GM12878 (cell line): ENCODE data around the gene TOR1A. TPM values are rescaled to one million over a fixed set of nuclear protein-coding genes. Genes with fewer than 3 reads are reported as not detected.

Source experiments
- BCLAF1 ChIP-seq: fragments of 450-650 bp; IDR thresholded peaks from 2 replicates; pipeline ENCODE4 v1.6.1; 2017; ENCODE audit warnings: antibody characterized with exemption, mild to moderate bottlenecking, moderate library complexity
- CBFB ChIP-seq: IDR thresholded peaks from 2 replicates; pipeline ENCODE4 v1.6.1; 2016; ENCODE audit warnings: antibody characterized with exemption, low read depth
- CEBPB ChIP-seq, 2 experiments: fragments of 150-350 bp in 1 of 2; IDR thresholded peaks; 2 replicates each; pipeline ENCODE4 v1.6.1; 2012 to 2014; ENCODE audit warnings: low read depth in 2 of 2, low read length in 2 of 2, borderline replicate concordance in 1 of 2, inconsistent platforms in 1 of 2
- CHD4 ChIP-seq: fragments of 200-600 bp; sonication (generic); IDR thresholded peaks from 2 replicates; pipeline ENCODE4 v1.6.1; 2016; ENCODE audit warnings: mild to moderate bottlenecking
- CREB1 ChIP-seq: IDR thresholded peaks from 2 replicates; pipeline ENCODE4 v1.6.1; 2012; ENCODE audit warnings: low read depth, mild to moderate bottlenecking, inconsistent platforms
- E2F8 ChIP-seq: fragments of 450-650 bp; IDR thresholded peaks from 2 replicates; pipeline ENCODE4 v1.6.1; 2018; ENCODE audit warnings: mild to moderate bottlenecking, low read depth, moderate library complexity; ENCODE audit not compliant: partially characterized antibody
- E4F1 ChIP-seq: fragments of 450-650 bp; IDR thresholded peaks from 2 replicates; pipeline ENCODE4 v1.6.1; 2018; ENCODE audit warnings: borderline replicate concordance, mild to moderate bottlenecking; ENCODE audit not compliant: partially characterized antibody
- EGR1 ChIP-seq, 2 experiments: IDR thresholded peaks; 1 replicate in 1 of 2; 2 replicates in 1 of 2; pipeline ENCODE4 v1.6.1; 2011 to 2012; ENCODE audit warnings: low read depth in 2 of 2, low read length in 2 of 2, borderline replicate concordance in 1 of 2, mild to moderate bottlenecking in 1 of 2, moderate library complexity in 1 of 2
- IKZF1 ChIP-seq: fragments of 450-650 bp; conservative IDR thresholded peaks from 2 replicates; pipeline ENCODE4 v1.6.1; 2017; ENCODE audit warnings: antibody characterized with exemption, mild to moderate bottlenecking
- KLF5 ChIP-seq: fragments of 450-650 bp; IDR thresholded peaks from 2 replicates; pipeline ENCODE4 v1.6.1; 2014; ENCODE audit warnings: mild to moderate bottlenecking; ENCODE audit not compliant: partially characterized antibody
- MXI1 ChIP-seq: fragments of 150-350 bp; IDR thresholded peaks from 2 replicates; pipeline ENCODE4 v1.6.1; 2011; ENCODE audit warnings: low read depth, mild to moderate bottlenecking, inconsistent platforms, low read length, improper control_type of control experiment
- NFIC ChIP-seq: IDR thresholded peaks from 2 replicates; pipeline ENCODE4 v1.6.1; 2012; ENCODE audit warnings: low read depth, mild to moderate bottlenecking, inconsistent platforms, low read length, moderate library complexity
- NFYB ChIP-seq: IDR thresholded peaks from 2 replicates; pipeline ENCODE4 v1.6.1; 2011; ENCODE audit warnings: low read depth, mild to moderate bottlenecking, low read length, improper control_type of control experiment, moderate library complexity; ENCODE audit not compliant: insufficient read depth
- NR2F1 ChIP-seq: fragments of 450-650 bp; conservative IDR thresholded peaks from 2 replicates; pipeline ENCODE4 v1.6.1; 2017; ENCODE audit warnings: mild to moderate bottlenecking
- RB1 ChIP-seq: fragments of 450-650 bp; formaldehyde crosslinking; IDR thresholded peaks from 2 replicates; pipeline ENCODE4 v1.6.1; 2017; ENCODE audit warnings: mild to moderate bottlenecking, borderline replicate concordance
- SKIL ChIP-seq: fragments of 450-650 bp; IDR thresholded peaks from 2 replicates; pipeline ENCODE4 v1.6.1; 2017; ENCODE audit warnings: mild to moderate bottlenecking, low read depth, inconsistent platforms; ENCODE audit not compliant: poor library complexity, severe bottlenecking
- TARDBP ChIP-seq: IDR thresholded peaks from 2 replicates; pipeline ENCODE4 v1.6.1; 2016; ENCODE audit warnings: borderline replicate concordance
- ZNF274 ChIP-seq: IDR thresholded peaks from one replicate; pipeline ENCODE4 v1.8.0; 2011; ENCODE audit not compliant: insufficient read length, insufficient read depth
- ZZZ3 ChIP-seq: IDR thresholded peaks from 2 replicates; pipeline ENCODE4 v1.6.1; 2011; ENCODE audit warnings: low read depth; ENCODE audit not compliant: control insufficient read depth, insufficient read length
- polyA plus RNA-seq, 11 experiments: library from polyadenylated mRNA; depleted of rRNA in 4 of 11; unstranded in 6 of 11; stranded (reverse) in 5 of 11; fragments of >200 nt; fragmentation: Nextera tagmentation in 4 of 11; fragmentation: Illumina TruSeq in 1 of 11; extraction: Ambion mirVana in 4 of 11; extraction: Trizol in 1 of 11; gene quantifications; 1 replicate in 1 of 11; 2 replicates in 10 of 11; pipeline versions ENCODE4 v1.2.1 to v1.2.3, GENCODE V29; 2011 to 2016; ENCODE audit warnings: inconsistent platforms in 2 of 11, missing spikeins in 2 of 11, low read depth in 1 of 11
- total RNA-seq, 4 experiments: library from RNA; depleted of rRNA in 3 of 4; stranded (reverse); fragments of >200 nt in 3 of 4; fragmentation: Illumina TruSeq in 1 of 4; extraction: Trizol in 1 of 4; gene quantifications; 2 replicates each; pipeline versions ENCODE4 v1.2.1 to v1.2.3, GENCODE V29; 2013 to 2021

Gene TOR1A
- total and polyA plus RNA-seq, 10 of the 15 experiments (the other 5 are each of a cell fraction or from before 2014, with no cell fraction given), result 3.2 to 60.8 (median 38.6) TPM

- TF ChIP-seq IKZF1 (peak; percentile 84), NFYB (no peak), MXI1 (peak; percentile 82; the same call in 1 of the 2 replicates), RB1 (peak; percentile 72; the same call in 1 of the 2 replicates), NFIC (no peak), KLF5 (peak; percentile 66), EGR1 (IDR thresholded peaks at IDR 0.05; ENCODE audit: borderline replicate concordance in 1 of 2, low read depth in 2 of 2, low read length in 2 of 2) (peak in 1 of 2 experiments; percentile 77; a peak in 1 of 3 replicates), NR2F1 (no peak), E4F1 (peak; percentile 85), ZNF274 (no peak), SKIL (peak; percentile 49), E2F8 (peak; percentile 46), BCLAF1 (no peak), ZZZ3 (no peak), CBFB (peak; percentile 52; the same call in 1 of the 2 replicates), TARDBP (peak; percentile 88; the same call in 1 of the 2 replicates), CHD4 (no peak), CREB1 (peak; percentile 69; the same call in 1 of the 2 replicates), CEBPB (IDR thresholded peaks at IDR 0.05; ENCODE audit: borderline replicate concordance in 1 of 2, low read depth in 2 of 2, low read length in 2 of 2) (no peak)
Observed at GRCh38 chr9:129823935-129824601, at the start of gene TOR1A (continued).
